HepG2 (cell line): ENCODE results near the gene RUFY2. TPM values are rescaled to one million over a fixed set of nuclear protein-coding genes. Genes with fewer than 3 reads are reported as not detected.

Experiments used
- CCAR2 ChIP-seq: fragments of 200-400 bp; formaldehyde crosslinking; optimal IDR thresholded peaks from 2 replicates; pipeline ENCODE3; 2018; ENCODE audit warnings: low read depth, mild to moderate bottlenecking, low read length, moderate library complexity
- DPF2 ChIP-seq: sonication (generic); formaldehyde crosslinking; IDR thresholded peaks from 2 replicates; pipeline ENCODE4 v1.4.0; 2020; ENCODE audit warnings: mild to moderate bottlenecking, low read depth, missing genetic modification reagents, borderline replicate concordance
- GZF1 ChIP-seq: sonication (generic); formaldehyde crosslinking; IDR thresholded peaks from 2 replicates; pipeline ENCODE4 v1.5.1; 2020; ENCODE audit warnings: mild to moderate bottlenecking, missing genetic modification reagents
- HNRNPUL1 ChIP-seq: fragments of 200-400 bp; formaldehyde crosslinking; IDR thresholded peaks from 2 replicates; pipeline ENCODE4 v1.6.1; 2017; ENCODE audit warnings: low read depth, mild to moderate bottlenecking, low read length, moderate library complexity
- KAT2B ChIP-seq: fragments of 150-350 bp; IDR thresholded peaks from 2 replicates; pipeline ENCODE4 v1.6.1; 2014; ENCODE audit warnings: low read depth, low read length, borderline replicate concordance
- REPIN1 ChIP-seq: sonication (generic); formaldehyde crosslinking; IDR thresholded peaks from 2 replicates; pipeline ENCODE4 v1.8.0; 2022; ENCODE audit warnings: missing genetic modification reagents, low read depth, mild to moderate bottlenecking, borderline replicate concordance
- UBTF ChIP-seq: sonication (generic); formaldehyde crosslinking; IDR thresholded peaks from 2 replicates; pipeline ENCODE4 v1.4.0; 2020; ENCODE audit warnings: mild to moderate bottlenecking, missing genetic modification reagents
- XBP1 ChIP-seq: sonication (generic); formaldehyde crosslinking; IDR thresholded peaks from 2 replicates; pipeline ENCODE4 v1.5.0; 2020; ENCODE audit warnings: missing genetic modification reagents
- ZBTB33 ChIP-seq: sonication (generic); formaldehyde crosslinking; IDR thresholded peaks from 2 replicates; pipeline ENCODE4 v1.4.0; 2020; ENCODE audit warnings: missing genetic modification reagents
- ZFP41 ChIP-seq: sonication (generic); formaldehyde crosslinking; IDR thresholded peaks from 2 replicates; pipeline ENCODE4 v1.4.0; 2020; ENCODE audit warnings: mild to moderate bottlenecking, missing genetic modification reagents, borderline replicate concordance
- ZNF253 ChIP-seq: sonication (generic); formaldehyde crosslinking; IDR thresholded peaks from 2 replicates; pipeline ENCODE4 v1.8.0; 2022; ENCODE audit warnings: mild to moderate bottlenecking, missing genetic modification reagents, borderline replicate concordance
- ZNF280B ChIP-seq: sonication (generic); formaldehyde crosslinking; IDR thresholded peaks from 2 replicates; pipeline ENCODE4 v1.5.0; 2020; ENCODE audit warnings: missing genetic modification reagents, mild to moderate bottlenecking, borderline replicate concordance
- ZNF367 ChIP-seq: sonication (generic); formaldehyde crosslinking; IDR thresholded peaks from 2 replicates; pipeline ENCODE4 v1.4.0; 2020; ENCODE audit warnings: missing genetic modification reagents, borderline replicate concordance
- ZNF414 ChIP-seq: sonication (generic); formaldehyde crosslinking; IDR thresholded peaks from 2 replicates; pipeline ENCODE4 v1.5.0; 2020; ENCODE audit warnings: missing genetic modification reagents
- ZNF484 ChIP-seq: sonication (generic); formaldehyde crosslinking; IDR thresholded peaks from 2 replicates; pipeline ENCODE4 v1.5.1; 2020; ENCODE audit warnings: mild to moderate bottlenecking, low read depth, missing genetic modification reagents, borderline replicate concordance
- ZNF570 ChIP-seq: sonication (generic); formaldehyde crosslinking; IDR thresholded peaks from 2 replicates; pipeline ENCODE4 v1.4.0; 2020; ENCODE audit warnings: mild to moderate bottlenecking, missing genetic modification reagents, borderline replicate concordance
- ZNF75D ChIP-seq: sonication (generic); formaldehyde crosslinking; IDR thresholded peaks from 2 replicates; pipeline ENCODE4 v1.8.1; 2023; ENCODE audit warnings: missing genetic modification reagents, mild to moderate bottlenecking, borderline replicate concordance
- ZNF784 ChIP-seq: sonication (generic); formaldehyde crosslinking; IDR thresholded peaks from 2 replicates; pipeline ENCODE4 v1.5.1; 2020; ENCODE audit warnings: missing genetic modification reagents, mild to moderate bottlenecking, borderline replicate concordance
- polyA plus RNA-seq, 8 experiments: library from polyadenylated mRNA; depleted of rRNA in 3 of 8; stranded (reverse) in 7 of 8; unstranded in 1 of 8; fragments of >200 nt; fragmentation: Illumina TruSeq in 4 of 8; extraction: Trizol in 4 of 8; gene quantifications; 2 replicates each; pipeline versions ENCODE4 v1.2.1 to v1.2.3, GENCODE V29; 2011 to 2016; ENCODE audit warnings: low read depth in 4 of 8, missing spikeins in 1 of 8, mixed read lengths in 1 of 8; ENCODE audit not compliant: insufficient read depth in 1 of 8
- total RNA-seq, 5 experiments: library from RNA; depleted of rRNA; stranded (reverse); fragments of >200 nt; fragmentation: Illumina TruSeq; extraction: Trizol; gene quantifications; 2 replicates each; pipeline ENCODE4 v1.2.3, GENCODE V29; 2016; ENCODE audit warnings: low read depth in 1 of 5

RUFY2 gene
- total and polyA plus RNA-seq, 2 of the 13 experiments (the other 11 are each of a cell fraction or from before 2014, with no cell fraction given), result 10.1 to 16.1 TPM

GRCh38 chr10:68331455-68332258, 75.4 kb downstream of the RUFY2 start, which contains the start of gene HNRNPH3 (continued):
- TF ChIP-seq ZNF784 (CRISPR knock-in tag) (peak; percentile 69; the same call in 1 of the 2 replicates), ZNF570 (CRISPR knock-in tag) (no peak), GZF1 (CRISPR knock-in tag) (no peak), ZNF484 (peak; percentile 71; the same call in 1 of the 2 replicates), KAT2B (no peak), REPIN1 (no peak; the same call in 1 of the 2 replicates), CCAR2 (no peak), ZNF280B (CRISPR knock-in tag) (peak; percentile 67; the same call in 1 of the 2 replicates), ZNF414 (no peak; the same call in 1 of the 2 replicates), HNRNPUL1 (0 out of 2 replicates have a peak, but pooled peaks have one; percentile 13), XBP1 (no peak), DPF2 (no peak), UBTF (CRISPR knock-in tag) (peak; percentile 68), ZNF367 (CRISPR knock-in tag) (0 out of 2 replicates have a peak, but pooled peaks have one; percentile 69), ZNF75D (CRISPR knock-in tag) (no peak), ZNF253 (CRISPR knock-in tag) (peak; percentile 80; the same call in 1 of the 2 replicates), ZFP41 (CRISPR knock-in tag) (peak; percentile 89; the same call in 1 of the 2 replicates), ZBTB33 (CRISPR knock-in tag) (peak; percentile 36)
